ENCODE results near the gene LYZL4.

GRCh38 chr3:42438758-42439157, 28.3 kb upstream of the LYZL4 start:
- TF ChIP-seq REST (IDR thresholded peaks at IDR 0.05; ENCODE audit: low read depth): no peak
- TF ChIP-seq POLR2A (IDR thresholded peaks at IDR 0.05; ENCODE audit: borderline replicate concordance, extremely low read depth, insufficient read depth, insufficient read length): no peak
- TF ChIP-seq SIN3A (IDR thresholded peaks at IDR 0.05; ENCODE audit: low read depth): no peak
- no peak for TF ChIP-seq CTCF (IDR thresholded peaks at IDR 0.05 in 2 of 3, conservative IDR thresholded peaks at IDR 0.05 in 1 of 3; ENCODE audit: borderline replicate concordance in 1 of 3, insufficient read depth in 1 of 3, low read depth in 2 of 3, low read length in 2 of 3)
- no peak for TF ChIP-seq ZNF274 (IDR thresholded peaks at IDR 0.05; ENCODE audit: low read depth, low read length)
- TF ChIP-seq MAX (IDR thresholded peaks at IDR 0.05): no peak
- TF ChIP-seq EZH2phosphoT487 (IDR thresholded peaks at IDR 0.05; ENCODE audit: borderline replicate concordance): no peak
- TF ChIP-seq EZH2 (IDR thresholded peaks at IDR 0.05): no peak
- TF ChIP-seq CEBPB (IDR thresholded peaks at IDR 0.05; ENCODE audit: low read depth): no peak
- TF ChIP-seq POLR2AphosphoS5 (IDR thresholded peaks at IDR 0.05; ENCODE audit: low read depth, low read length): no peak
- TF ChIP-seq ATF3 (IDR thresholded peaks at IDR 0.05): no peak
- TF ChIP-seq ELF1 (IDR thresholded peaks at IDR 0.05; ENCODE audit: borderline replicate concordance, low read depth): no peak
